Spleen (tissue), 11 donors: ENCODE measurements around the gene SERPINA1. TPM values are rescaled to one million over a fixed set of nuclear protein-coding genes. Genes with fewer than 3 reads are reported as not detected.

Experiments
- DNase-seq: peaks from one replicate; pipeline ENCODE4 v3.0.0-alpha.2; 2020
- H3K27ac ChIP-seq, 8 donors: fragments of 200-600 bp; sonication (generic) in 7 of 8; 1 replicate in 4 of 8; 2 replicates in 4 of 8; pipeline versions ENCODE4 v1.5.0 to v1.8.0; 2016 to 2021; ENCODE audit warnings: inconsistent platforms in 4 of 8, mild to moderate bottlenecking in 4 of 8, moderate library complexity in 1 of 8
- H3K27me3 ChIP-seq, 7 donors: fragments of 200-600 bp; sonication (generic) in 6 of 7; replicated peaks in 1 of 7; 1 replicate in 4 of 7; 2 replicates in 3 of 7; pipeline versions ENCODE4 v1.5.0 to v1.8.0; 2016 to 2021; ENCODE audit warnings: inconsistent platforms in 3 of 7, mild to moderate bottlenecking in 1 of 7
- H3K36me3 ChIP-seq, 6 donors: fragments of 200-600 bp; sonication (generic) in 5 of 6; 1 replicate in 4 of 6; 2 replicates in 2 of 6; pipeline versions ENCODE4 v1.5.0 to v1.8.0; 2016 to 2021; ENCODE audit warnings: inconsistent platforms in 2 of 6
- H3K4me1 ChIP-seq, 6 donors: fragments of 200-600 bp; sonication (generic) in 5 of 6; 1 replicate in 3 of 6; 2 replicates in 3 of 6; pipeline versions ENCODE4 v1.5.0 to v1.8.0; 2016 to 2021; ENCODE audit warnings: inconsistent platforms in 3 of 6
- H3K4me3 ChIP-seq, 8 donors: fragments of 200-600 bp; sonication (generic) in 7 of 8; 1 replicate in 4 of 8; 2 replicates in 4 of 8; pipeline versions ENCODE4 v1.5.0 to v1.8.0; 2016 to 2021; ENCODE audit warnings: inconsistent platforms in 4 of 8, mild to moderate bottlenecking in 4 of 8, moderate library complexity in 2 of 8
- H3K9me3 ChIP-seq, 8 donors: fragments of 200-600 bp; sonication (generic) in 7 of 8; 1 replicate in 4 of 8; 2 replicates in 4 of 8; pipeline versions ENCODE4 v1.5.0 to v1.8.0; 2016 to 2021; ENCODE audit warnings: inconsistent platforms in 4 of 8
- POLR2A ChIP-seq, 3 donors: fragments of 450-650 bp; IDR thresholded peaks; one replicate each; pipeline ENCODE4 v1.5.1; 2017; ENCODE audit warnings: antibody characterized with exemption in 3 of 3, mild to moderate bottlenecking in 1 of 3
- POLR2AphosphoS5 ChIP-seq, 3 donors: sonication (generic); formaldehyde crosslinking; IDR thresholded peaks; one replicate each; pipeline ENCODE4 v1.5.1; 2017; ENCODE audit warnings: antibody characterized with exemption in 3 of 3
- WGBS, 5 donors: extraction: QIAGEN DNeasy Blood & Tissue Kit in 3 of 5; methylation state at CpG; one replicate each; pipeline versions ENCODE4 v1.1.5 to v1.1.7; 2013 to 2018; 5-methylcytosine and 5-hydroxymethylcytosine counted together
- intact Hi-C: fragments of 100-400 bp; cut with DNase I; formaldehyde crosslinking; loops from one replicate; pipeline ENCODE4 v1.15.0; 2023; ENCODE audit warnings: low total_unique reads
- polyA plus RNA-seq, 3 donors: library from polyadenylated mRNA; stranded (reverse); fragments of 200-250 nt; gene quantifications; one replicate each; pipeline ENCODE4 v1.2.1, GENCODE V29; 2013
- total RNA-seq, 7 donors: library from RNA; depleted of rRNA in 3 of 7; stranded (reverse); fragments of >200 nt in 3 of 7; fragmentation: NEBNext Ultra II Directional in 4 of 7; extraction: Animal tissue kit (Norgen Biotek cat#: 25700) in 4 of 7; gene quantifications; one replicate each; pipeline versions ENCODE4 v1.1.0 to v1.2.1, GENCODE V29; 2016 to 2021
- TF ChIP-seq, protein P1 (sequence below), 11 experiments: fragments of 200-600 bp in 7 of 11; fragments of 450-650 bp in 4 of 11; sonication (generic) in 4 of 11; IDR thresholded peaks in 8 of 11; conservative IDR thresholded peaks in 3 of 11; 1 replicate in 7 of 11; 2 replicates in 4 of 11; pipeline versions ENCODE4 v1.4.0 to v1.8.0; 2016 to 2021; ENCODE audit warnings: antibody characterized with exemption in 11 of 11, inconsistent platforms in 4 of 11, mild to moderate bottlenecking in 1 of 11
- donor health status: healthy with polysubstance abuse.
- donor health status: DM: no; HTN: no; CAD: no; lungs with moderate emphysema.
- donor health status: DM: no; HTN: no; CAD: no.
- donor health status: Bipolar disorder and iron deficiency.
- donor health status: healthy.
- donor health status: DM: no; HTN: no; CAD: no.
- donor health status: DM: yes; HTN: yes; CAD: no.

SERPINA1 gene
- total and polyA plus RNA-seq, 10 donors, result 28.4 to 701 (median 203) TPM

DNA sequence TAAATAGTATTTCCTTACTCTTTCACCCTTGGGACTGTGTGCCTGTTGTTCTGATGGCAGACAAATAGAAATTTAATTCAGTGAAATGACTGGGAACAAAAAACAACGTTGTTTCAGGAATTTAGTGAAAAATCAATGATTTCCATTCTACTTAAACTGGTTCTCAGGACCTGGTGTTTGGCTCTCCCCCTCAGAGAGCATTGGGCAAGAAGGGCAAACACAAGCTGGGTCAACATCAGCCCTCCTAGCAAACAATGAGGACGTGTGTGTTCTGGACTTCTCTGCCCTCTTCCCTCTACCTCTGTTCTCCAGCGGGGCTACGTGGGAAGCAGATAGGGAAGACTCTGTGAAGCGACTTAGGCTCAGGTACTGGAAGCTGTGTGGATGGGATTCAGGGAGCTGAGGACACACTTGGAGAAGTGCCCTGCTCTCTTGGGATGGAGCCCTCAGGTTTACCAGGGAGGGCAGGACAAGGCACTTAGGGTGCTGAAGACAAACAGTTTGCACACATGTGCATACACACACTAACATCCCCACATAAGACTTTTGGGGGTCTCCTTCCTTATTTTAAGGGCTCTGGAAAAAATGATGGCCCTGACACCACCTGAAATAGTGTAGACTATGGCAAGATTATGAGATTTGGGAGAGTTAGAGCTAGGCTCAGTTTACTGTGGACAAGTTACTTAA is 7.6 kb upstream of the SERPINA1 start:
- no peaks in the 10 kb centered on the region for H3K9me3 ChIP-seq
- peaks cover 0 to 8% (median 0%) of the 10 kb centered on the region in 7 donors for H3K27me3 ChIP-seq
- H3K27ac ChIP-seq, result peak overlapping the region in 4 of 8 donors; percentile 84 to 97 (median 91)
- no peak for DNase-seq
- peaks cover 0 to 47% (median 12%) of the 10 kb centered on the region in 6 donors for H3K4me1 ChIP-seq
- intact Hi-C loops, result no loop called here
- H3K4me3 ChIP-seq, result no peak overlapping the region
- H3K36me3 ChIP-seq, result no peaks in the 10 kb centered on the region
- 71 to 80% (median 75%) methylated on average over 5 of the region's 5 CpGs for WGBS, 5 donors
- TF ChIP-seq, protein P1, sequence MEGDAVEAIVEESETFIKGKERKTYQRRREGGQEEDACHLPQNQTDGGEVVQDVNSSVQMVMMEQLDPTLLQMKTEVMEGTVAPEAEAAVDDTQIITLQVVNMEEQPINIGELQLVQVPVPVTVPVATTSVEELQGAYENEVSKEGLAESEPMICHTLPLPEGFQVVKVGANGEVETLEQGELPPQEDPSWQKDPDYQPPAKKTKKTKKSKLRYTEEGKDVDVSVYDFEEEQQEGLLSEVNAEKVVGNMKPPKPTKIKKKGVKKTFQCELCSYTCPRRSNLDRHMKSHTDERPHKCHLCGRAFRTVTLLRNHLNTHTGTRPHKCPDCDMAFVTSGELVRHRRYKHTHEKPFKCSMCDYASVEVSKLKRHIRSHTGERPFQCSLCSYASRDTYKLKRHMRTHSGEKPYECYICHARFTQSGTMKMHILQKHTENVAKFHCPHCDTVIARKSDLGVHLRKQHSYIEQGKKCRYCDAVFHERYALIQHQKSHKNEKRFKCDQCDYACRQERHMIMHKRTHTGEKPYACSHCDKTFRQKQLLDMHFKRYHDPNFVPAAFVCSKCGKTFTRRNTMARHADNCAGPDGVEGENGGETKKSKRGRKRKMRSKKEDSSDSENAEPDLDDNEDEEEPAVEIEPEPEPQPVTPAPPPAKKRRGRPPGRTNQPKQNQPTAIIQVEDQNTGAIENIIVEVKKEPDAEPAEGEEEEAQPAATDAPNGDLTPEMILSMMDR (IDR thresholded peaks at IDR 0.05 in 8 of 11, conservative IDR thresholded peaks at IDR 0.05 in 3 of 11), result no peak
- TF ChIP-seq POLR2A (IDR thresholded peaks at IDR 0.05) (no peak), POLR2AphosphoS5 (IDR thresholded peaks at IDR 0.05) (no peak)

DNA sequence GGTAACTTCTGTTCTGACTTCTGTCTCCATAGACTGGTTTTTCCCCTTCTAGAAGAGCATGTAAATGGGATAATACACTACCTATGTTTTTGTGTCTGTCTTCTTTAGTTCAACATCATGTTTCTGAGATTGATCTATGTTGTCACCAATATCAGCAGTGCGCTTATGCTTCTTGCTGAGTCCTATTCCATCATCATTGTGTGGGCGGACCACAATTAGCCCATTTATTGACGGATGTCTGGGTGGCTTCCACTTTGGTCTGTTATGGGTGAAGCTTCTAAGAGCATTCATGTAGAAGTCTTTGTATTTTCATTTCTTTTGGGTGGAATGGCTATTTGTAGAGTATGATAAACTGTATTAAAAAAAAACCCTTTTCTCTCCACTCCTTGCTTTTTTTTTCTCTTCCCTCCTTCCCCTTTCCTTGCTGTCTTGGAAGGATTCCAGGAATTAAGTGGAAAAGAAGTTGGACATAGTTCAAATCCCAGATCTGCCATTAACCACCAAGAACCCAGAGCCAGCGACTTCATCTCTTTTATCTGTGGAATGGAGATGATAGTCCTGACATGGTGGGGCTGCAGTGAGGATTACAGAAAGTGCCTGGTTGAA is 7.0 kb upstream of the SERPINA1 start:
- peak overlapping the region in 1 of 8 donors; percentile 46 for H3K4me3 ChIP-seq
- intact Hi-C loops, result no loop called here
- peak overlapping the region in 7 of 8 donors; percentile 62 to 97 (median 84) for H3K27ac ChIP-seq
- TF ChIP-seq, protein P1 (IDR thresholded peaks at IDR 0.05 in 8 of 11, conservative IDR thresholded peaks at IDR 0.05 in 3 of 11), result no peak
- TF ChIP-seq POLR2A (IDR thresholded peaks at IDR 0.05) (no peak), POLR2AphosphoS5 (IDR thresholded peaks at IDR 0.05) (no peak)
- 82 to 85% (median 84%) methylated on average over 4 of the region's 4 CpGs for WGBS, 5 donors
- H3K27me3 ChIP-seq, result peaks cover 0 to 8% (median 0%) of the 10 kb centered on the region in 7 donors
- DNase-seq, result no peak
- H3K4me1 ChIP-seq, result peaks cover 0 to 51% (median 13%) of the 10 kb centered on the region in 6 donors
- no peaks in the 10 kb centered on the region for H3K9me3 ChIP-seq
- no peaks in the 10 kb centered on the region for H3K36me3 ChIP-seq

DNA sequence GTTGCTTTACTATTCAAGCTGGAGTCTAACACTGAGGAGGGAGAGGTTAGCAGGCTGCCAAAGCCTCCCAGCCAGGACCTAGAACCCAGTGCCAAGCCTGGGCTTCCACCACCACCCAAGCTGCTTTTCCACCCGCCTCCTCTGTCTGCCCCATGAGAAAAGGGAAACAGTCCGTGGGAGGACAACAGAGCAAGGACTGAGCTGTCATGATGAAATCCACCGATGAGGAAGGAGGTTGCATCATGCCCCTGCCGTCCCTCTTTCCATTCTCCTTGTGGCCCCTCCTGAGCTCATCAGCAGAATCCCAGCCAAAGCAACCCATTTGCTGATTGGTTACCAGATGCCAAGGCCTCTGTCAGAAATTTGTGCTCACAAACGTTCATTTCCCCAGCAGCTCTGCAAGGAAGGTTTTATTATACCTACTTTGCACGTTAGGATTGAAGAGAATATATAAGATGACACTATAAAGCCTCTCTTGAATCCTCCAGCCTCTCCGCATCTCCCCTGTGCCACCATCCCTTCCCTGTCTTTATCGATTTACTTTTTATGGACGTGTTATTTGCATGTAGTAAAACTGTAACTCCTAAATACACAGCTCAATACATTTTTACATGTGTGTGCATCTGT is 6.3 kb upstream of the SERPINA1 start:
- Histone ChIP-seq H3K4me1 (peaks cover 0 to 52% (median 13%) of the 10 kb centered on the region in 6 donors), H3K27ac (peak overlapping the region in 7 of 8 donors; percentile 62 to 97 (median 84)), H3K4me3 (peak overlapping the region in 1 of 8 donors; percentile 46), H3K9me3 (no peaks in the 10 kb centered on the region), H3K27me3 (peaks cover 0 to 13% (median 0%) of the 10 kb centered on the region in 7 donors), H3K36me3 (no peaks in the 10 kb centered on the region)
- peak; percentile 83 for DNase-seq
- TF ChIP-seq POLR2AphosphoS5 (IDR thresholded peaks at IDR 0.05), result peak in 2 of 3 donors; percentile 45 to 85
- TF ChIP-seq, protein P1 (IDR thresholded peaks at IDR 0.05 in 8 of 11, conservative IDR thresholded peaks at IDR 0.05 in 3 of 11), result no peak
- intact Hi-C loops, result no loop called here
- WGBS, 5 donors, result 38 to 54% (median 46%) methylated on average over 9 of the region's 9 CpGs
